ENCODE measurements around the gene CEP350.

GRCh38 chr1:180053594-180054567 lies 99.3 kb downstream of the CEP350 start:
- TF ChIP-seq EZH2 (IDR thresholded peaks at IDR 0.05; ENCODE audit: low read length, unreplicated experiment): no peak
- TF ChIP-seq, protein P1, sequence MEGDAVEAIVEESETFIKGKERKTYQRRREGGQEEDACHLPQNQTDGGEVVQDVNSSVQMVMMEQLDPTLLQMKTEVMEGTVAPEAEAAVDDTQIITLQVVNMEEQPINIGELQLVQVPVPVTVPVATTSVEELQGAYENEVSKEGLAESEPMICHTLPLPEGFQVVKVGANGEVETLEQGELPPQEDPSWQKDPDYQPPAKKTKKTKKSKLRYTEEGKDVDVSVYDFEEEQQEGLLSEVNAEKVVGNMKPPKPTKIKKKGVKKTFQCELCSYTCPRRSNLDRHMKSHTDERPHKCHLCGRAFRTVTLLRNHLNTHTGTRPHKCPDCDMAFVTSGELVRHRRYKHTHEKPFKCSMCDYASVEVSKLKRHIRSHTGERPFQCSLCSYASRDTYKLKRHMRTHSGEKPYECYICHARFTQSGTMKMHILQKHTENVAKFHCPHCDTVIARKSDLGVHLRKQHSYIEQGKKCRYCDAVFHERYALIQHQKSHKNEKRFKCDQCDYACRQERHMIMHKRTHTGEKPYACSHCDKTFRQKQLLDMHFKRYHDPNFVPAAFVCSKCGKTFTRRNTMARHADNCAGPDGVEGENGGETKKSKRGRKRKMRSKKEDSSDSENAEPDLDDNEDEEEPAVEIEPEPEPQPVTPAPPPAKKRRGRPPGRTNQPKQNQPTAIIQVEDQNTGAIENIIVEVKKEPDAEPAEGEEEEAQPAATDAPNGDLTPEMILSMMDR (conservative IDR thresholded peaks at IDR 0.05; ENCODE audit: low read depth, low read length): no peak

Measured in PC-3 (cell line).